K562 (cell line): ENCODE data around the gene RGS14. TPM values are rescaled to one million over a fixed set of nuclear protein-coding genes. Genes with fewer than 3 reads are reported as not detected.

Experiments
- ATAC-seq: fragments of 200-7000 bp; cut with Tn5 transposase; 3 replicates; pipeline ENCODE4 v1.9.1; 2020; ENCODE audit warnings: moderate library complexity
- BruUV-seq: library from RNA; stranded (reverse); fragments of 400-500 nt; replicated peaks from 2 replicates; lab custom pipeline; 2021; lab: Mats Ljungman, UMichigan
- CTCF ChIA-PET: fragments of 300-600 bp; formaldehyde crosslinking; extraction: SDS; loops from one replicate; lab custom pipeline; 2021; ENCODE audit warnings: low intra/inter-chr PET ratio; lab: Yijun Ruan, JAX
- POLR2A ChIA-PET: fragments of 300-600, 350-650 bp; sonication (Branson Sonifier 250); formaldehyde crosslinking; extraction: SDS; loops from one replicate; lab custom pipeline; 2021; ENCODE audit warnings: antibody characterized with exemption, inconsistent platforms; lab: Yijun Ruan, JAX
- DNase-seq, 4 experiments: peaks; one replicate each; pipeline versions ENCODE4 v3.0.0 to v3.0.0-alpha.2; 2011 to 2018; ENCODE audit warnings: low spot score in 3 of 4, mixed read lengths in 3 of 4; ENCODE audit errors: extremely low read depth in 1 of 4
- FAIRE-seq: peaks from 2 replicates; lab custom pipeline; 2011; peaks lifted over from hg19 to GRCh38; lab: Jason Lieb, UNC
- H2AFZ ChIP-seq: 2 replicates; pipeline ENCODE4 v1.6.0; 2011; ENCODE audit warnings: low read depth, low read length, control low read depth, inconsistent platforms
- H3K27ac ChIP-seq: fragments of 200-600 bp; 3 replicates; pipeline ENCODE4 v1.8.0; 2011; ENCODE audit warnings: low read depth, mild to moderate bottlenecking, control low read depth, inconsistent platforms, low read length, moderate library complexity, mixed read lengths; ENCODE audit errors: extremely low read depth
- H3K27me3 ChIP-seq, 2 experiments: fragments of 300-600 bp in 1 of 2; 2 replicates in 1 of 2; 3 replicates in 1 of 2; pipeline versions ENCODE4 v1.6.0 to v1.8.0; 2011; ENCODE audit warnings: inconsistent platforms in 2 of 2, low read length in 2 of 2, mild to moderate bottlenecking in 1 of 2, mixed read lengths in 1 of 2, moderate library complexity in 1 of 2; ENCODE audit not compliant: control insufficient read depth in 2 of 2, insufficient read depth in 2 of 2
- H3K36me3 ChIP-seq: fragments of 300-600 bp; 3 replicates; pipeline ENCODE4 v1.8.0; 2011; ENCODE audit warnings: mild to moderate bottlenecking, low read length, inconsistent platforms; ENCODE audit not compliant: control insufficient read depth, insufficient read depth
- H3K4me1 ChIP-seq, 2 experiments: fragments of 200-600 bp in 1 of 2; replicated peaks in 1 of 2; 2 replicates in 1 of 2; 3 replicates in 1 of 2; pipeline versions ENCODE4 v1.5.1 to v1.8.0; 2011; ENCODE audit warnings: inconsistent platforms in 2 of 2, low read length in 2 of 2, mild to moderate bottlenecking in 1 of 2, mixed read lengths in 1 of 2, moderate library complexity in 1 of 2; ENCODE audit not compliant: control insufficient read depth in 2 of 2, insufficient read depth in 2 of 2
- H3K4me2 ChIP-seq: 2 replicates; pipeline ENCODE4 v1.6.1; 2011; ENCODE audit warnings: low read length, control low read depth, inconsistent platforms, mixed read lengths; ENCODE audit not compliant: insufficient read depth
- H3K4me3 ChIP-seq: fragments of 200-600 bp; sonication (generic), shearing (Covaris generic); 2 replicates; pipeline ENCODE4 v1.5.1; 2016; ENCODE audit warnings: control low read depth, inconsistent platforms
- H3K79me2 ChIP-seq: fragments of 200-600 bp; 3 replicates; pipeline ENCODE4 v1.8.0; 2011; ENCODE audit warnings: low read length, inconsistent platforms; ENCODE audit not compliant: control insufficient read depth, insufficient read depth
- H3K9ac ChIP-seq, 2 experiments: 2 replicates each; pipeline versions ENCODE4 v1.6.0 to v1.6.1; 2011; ENCODE audit warnings: low read depth in 2 of 2, low read length in 2 of 2, control low read depth in 1 of 2, inconsistent platforms in 1 of 2, mild to moderate bottlenecking in 1 of 2, mixed read lengths in 1 of 2; ENCODE audit not compliant: insufficient read depth in 1 of 2
- H3K9me1 ChIP-seq: one replicate; pipeline ENCODE4 v1.6.0; 2011; ENCODE audit warnings: inconsistent platforms, mild to moderate bottlenecking, low read length, moderate library complexity; ENCODE audit not compliant: control insufficient read depth, insufficient read depth
- H3K9me3 ChIP-seq: replicated peaks from 2 replicates; pipeline ENCODE4 v1.5.1; 2011; ENCODE audit warnings: low read depth, low read length, inconsistent platforms; ENCODE audit not compliant: control insufficient read depth, insufficient read depth
- H4K20me1 ChIP-seq: replicated peaks from 2 replicates; pipeline ENCODE4 v1.6.1; 2011; ENCODE audit warnings: low read length, inconsistent platforms, mixed read lengths; ENCODE audit not compliant: control insufficient read depth, insufficient read depth
- ATF3 ChIP-seq, 2 experiments: fragments of 450-650 bp in 1 of 2; sonication (generic) in 1 of 2; formaldehyde crosslinking in 1 of 2; IDR thresholded peaks in 1 of 2; conservative IDR thresholded peaks in 1 of 2; 2 replicates each; pipeline versions ENCODE4 v1.6.1 to v1.8.1; 2016 to 2023; ENCODE audit warnings: mild to moderate bottlenecking in 2 of 2, moderate library complexity in 2 of 2, inconsistent platforms in 1 of 2, missing genetic modification reagents in 1 of 2
- CREB3 ChIP-seq: fragments of 450-650 bp; conservative IDR thresholded peaks from 2 replicates; pipeline ENCODE4 v1.6.1; 2016; ENCODE audit warnings: missing genetic modification characterization, low read depth, mild to moderate bottlenecking, missing compliant biosample characterization, moderate library complexity
- CREB3L1 ChIP-seq: fragments of 450-650 bp; IDR thresholded peaks from 2 replicates; pipeline ENCODE4 v1.6.1; 2014; ENCODE audit warnings: low read depth, mild to moderate bottlenecking, moderate library complexity, borderline replicate concordance
- CREB5 ChIP-seq: fragments of 250-450 bp; sonication (Bioruptor Pico); IDR thresholded peaks from 2 replicates; pipeline ENCODE4 v1.5.0; 2020; ENCODE audit warnings: mild to moderate bottlenecking
- CTCF ChIP-seq, 3 experiments: IDR thresholded peaks in 2 of 3; conservative IDR thresholded peaks in 1 of 3; 2 replicates each; pipeline ENCODE4 v1.5.1; 2011 to 2012; ENCODE audit warnings: low read length in 3 of 3, mild to moderate bottlenecking in 3 of 3, control low read depth in 2 of 3, improper control_type of control experiment in 1 of 3, inconsistent platforms in 1 of 3, low read depth in 1 of 3, mixed read lengths in 1 of 3, moderate library complexity in 1 of 3; ENCODE audit not compliant: insufficient read depth in 2 of 3
- ETV1 ChIP-seq: fragments of 450-650 bp; conservative IDR thresholded peaks from 2 replicates; pipeline ENCODE4 v1.6.1; 2016; ENCODE audit warnings: missing genetic modification characterization, control low read depth, low read depth, missing compliant biosample characterization
- GTF2E2 ChIP-seq: fragments of 200-800 bp; sonication (Bioruptor generic); IDR thresholded peaks from 2 replicates; pipeline ENCODE4 v1.6.1; 2016; ENCODE audit warnings: missing genetic modification characterization, missing compliant biosample characterization
- RAD21 ChIP-seq, 2 experiments: fragments of 250-450 bp in 1 of 2; fragments of 450-650 bp in 1 of 2; sonication (Bioruptor Pico) in 1 of 2; formaldehyde crosslinking in 1 of 2; IDR thresholded peaks in 1 of 2; conservative IDR thresholded peaks in 1 of 2; 2 replicates each; pipeline versions ENCODE4 v1.4.0 to v1.8.0; 2020 to 2022; ENCODE audit warnings: mild to moderate bottlenecking in 2 of 2, moderate library complexity in 1 of 2
- USF2 ChIP-seq: sonication (generic); formaldehyde crosslinking; IDR thresholded peaks from 2 replicates; pipeline ENCODE4 v1.5.0; 2020; ENCODE audit warnings: missing genetic modification reagents
- WGBS: fragments of 100-300 bp; shearing (Covaris generic); methylation state at CpG from one replicate; pipeline ENCODE4 v1.1.6; 2016; ENCODE audit warnings: low coverage, mixed read lengths; ENCODE audit not compliant: insufficient coverage; ENCODE audit errors: missing lambda C conversion rate; 5-methylcytosine and 5-hydroxymethylcytosine counted together
- in situ Hi-C: fragments of 300-500 bp; cut with MboI; formaldehyde crosslinking; loops from 4 replicates; pipeline ENCODE4 v1.15.0; 2018; ENCODE audit warnings: inconsistent platforms, mixed read lengths
- intact Hi-C: fragments of 100-400 bp; cut with micrococcal nuclease; formaldehyde crosslinking; loops from 2 replicates; pipeline ENCODE4 v1.14.2; 2022
- polyA plus RNA-seq, 8 experiments: library from polyadenylated mRNA; depleted of rRNA in 4 of 8; stranded (reverse) in 5 of 8; unstranded in 3 of 8; fragments of >200 nt; fragmentation: Nextera tagmentation in 2 of 8; fragmentation: Illumina TruSeq in 1 of 8; extraction: Ambion mirVana in 2 of 8; extraction: Trizol in 1 of 8; gene quantifications; 2 replicates each; pipeline versions ENCODE4 v1.2.1 to v1.2.3, GENCODE V29; 2011 to 2014; ENCODE audit warnings: inconsistent platforms in 1 of 8, missing spikeins in 1 of 8
- total RNA-seq, 7 experiments: library from RNA; depleted of rRNA in 6 of 7; stranded (reverse); fragments of >200 nt in 6 of 7; fragmentation: Illumina TruSeq in 2 of 7; extraction: Trizol in 2 of 7; gene quantifications; 2 replicates each; pipeline versions ENCODE4 v1.2.1 to v1.2.3, GENCODE V29; 2011 to 2021; ENCODE audit warnings: low replicate concordance in 1 of 7

The RGS14 gene
- total and polyA plus RNA-seq, 9 of the 15 experiments (the other 6 are each of a cell fraction or from before 2014, with no cell fraction given): 0.28 to 75.9 (median 34.5) TPM

GRCh38 chr5:177377851-177378776, 20.4 kb downstream of the RGS14 start:
- 83% methylated on average over 8 of the region's 8 CpGs for WGBS
- H3K9me3 ChIP-seq: no peaks in the 10 kb centered on the region
- 0 out of 2 replicates have a peak overlapping the region, but pooled peaks have one; percentile 14 for H3K4me2 ChIP-seq
- H3K4me1 ChIP-seq: peaks cover 16 to 29% of the 10 kb centered on the region in 2 experiments
- POLR2A ChIA-PET: interaction anchor here (0.6 to 2.3 kb wide), 17 partner anchors 8 to 200 kb away, joined by 3 to 18 read pairs (median 4); partner anchors contain the start of genes GRK6, LMAN2 and PDLIM7
- H2AFZ ChIP-seq: peak overlapping the region; percentile 97
- no peaks in the 10 kb centered on the region for H3K27me3 ChIP-seq
- DNase-seq (no peak), FAIRE-seq (no peak), ATAC-seq (peak; percentile 3; the same call in 1 of the 3 replicates)
- peak overlapping the region; percentile 53 to 65 for H3K9ac ChIP-seq
- BruUV-seq: no TSS peak
- H3K27ac ChIP-seq: peak overlapping the region; percentile 88
- CTCF ChIA-PET: no interaction called here
- intact Hi-C loops (no loop called here), in situ Hi-C loops (no loop called here)
- H3K36me3 ChIP-seq: peaks cover 3% of the 10 kb centered on the region; the same call in 1 of the 3 replicates
- H3K4me3 ChIP-seq: no peak overlapping the region
- no peaks in the 10 kb centered on the region for H4K20me1 ChIP-seq
- no peaks in the 10 kb centered on the region for H3K79me2 ChIP-seq
- peaks cover 4% of the 10 kb centered on the region for H3K9me1 ChIP-seq
- TF ChIP-seq CREB3 (tag) (peak; percentile 40; the same call in 1 of the 2 replicates), USF2 (0 out of 2 replicates have a peak, but pooled peaks have one; percentile 4), GTF2E2 (peak; percentile 5; the same call in 1 of the 2 replicates), CREB5 (CRISPR knock-in tag) (no peak), ATF3 (IDR thresholded peaks at IDR 0.05) (no peak), ATF3 (CRISPR knock-in tag; conservative IDR thresholded peaks at IDR 0.05) (no peak), CREB3L1 (peak; percentile 17; the same call in 1 of the 2 replicates), CTCF (IDR thresholded peaks at IDR 0.05 in 2 of 3, conservative IDR thresholded peaks at IDR 0.05 in 1 of 3; ENCODE audit: insufficient read depth in 2 of 3, low read depth in 1 of 3, low read length in 3 of 3) (0 out of 6 replicates have a peak, but pooled peaks of 1 of the 3 experiments have one; percentile 14), RAD21 (CRISPR knock-in tag; conservative IDR thresholded peaks at IDR 0.05 in 1 of 2, IDR thresholded peaks at IDR 0.05 in 1 of 2) (no peak), ETV1 (tag) (peak; percentile 40; the same call in 1 of the 2 replicates)
